HG03196 (cell line): ENCODE results near the gene VDAC1.

Source experiments
- ATAC-seq: cut with Tn5 transposase; IDR thresholded peaks from one replicate; pipeline ENCODE4 v1.9.1; 2021; ENCODE audit not compliant: unreplicated experiment

VDAC1 gene

DNA sequence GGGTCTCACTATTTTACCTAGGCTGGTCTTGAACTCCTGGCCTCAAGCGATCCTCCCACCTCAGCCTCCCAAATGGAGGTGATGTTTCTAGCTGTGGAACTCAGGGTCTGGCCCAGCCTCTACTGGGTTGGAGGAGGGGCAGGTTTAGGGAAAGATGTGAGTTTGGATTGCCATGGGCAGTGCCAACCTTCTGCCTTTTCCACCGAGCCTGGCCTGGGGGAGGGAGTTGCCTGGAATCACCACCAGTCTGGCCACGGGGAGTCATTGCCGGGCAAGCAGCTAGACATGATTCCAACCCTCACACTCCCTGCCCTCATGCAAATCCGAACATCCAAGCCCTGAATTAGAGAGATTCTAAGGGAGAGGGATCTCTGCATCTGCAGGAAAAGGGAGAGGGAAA, 21.0 kb upstream of the VDAC1 start:
- no peak for ATAC-seq

DNA sequence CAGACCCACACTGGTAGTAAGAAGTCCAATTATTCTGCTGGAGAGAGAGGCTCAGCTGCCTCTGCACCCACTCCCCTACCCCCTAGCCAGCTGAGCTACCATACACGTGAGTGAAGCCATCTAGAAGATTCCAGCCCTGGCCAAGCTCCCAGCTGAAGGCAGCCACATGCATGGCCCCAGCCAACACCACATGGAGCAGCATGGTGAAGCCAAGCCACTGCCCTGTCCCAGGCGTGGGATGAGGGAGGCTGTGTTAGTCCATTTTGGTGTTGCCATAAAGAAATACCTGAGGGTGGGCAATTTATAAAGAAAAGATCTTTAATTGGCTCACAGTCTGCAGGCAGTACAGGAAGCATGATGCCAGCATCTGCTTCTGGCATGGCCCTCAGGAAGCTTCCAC, 20.0 kb upstream of the VDAC1 start:
- ATAC-seq: no peak

DNA sequence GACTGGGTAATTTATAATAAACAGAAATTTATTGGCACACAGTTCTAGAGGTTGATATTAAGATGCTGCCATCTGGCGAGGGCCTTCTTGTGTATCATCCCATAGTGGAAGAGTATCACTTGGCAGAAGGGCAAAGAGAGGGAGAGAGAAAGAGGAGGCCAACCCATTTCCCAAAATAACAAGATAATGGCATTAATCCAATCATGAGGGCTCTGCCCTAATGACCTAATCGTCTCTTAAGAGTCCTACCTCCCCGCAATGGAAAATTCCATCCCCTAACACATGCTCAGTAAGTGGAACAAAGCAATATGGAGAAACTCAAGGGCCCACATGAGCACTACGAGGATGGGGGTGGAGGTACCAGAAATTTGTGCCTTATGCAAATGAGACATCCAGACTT, 17.6 kb upstream of the VDAC1 start:
- no peak for ATAC-seq

DNA sequence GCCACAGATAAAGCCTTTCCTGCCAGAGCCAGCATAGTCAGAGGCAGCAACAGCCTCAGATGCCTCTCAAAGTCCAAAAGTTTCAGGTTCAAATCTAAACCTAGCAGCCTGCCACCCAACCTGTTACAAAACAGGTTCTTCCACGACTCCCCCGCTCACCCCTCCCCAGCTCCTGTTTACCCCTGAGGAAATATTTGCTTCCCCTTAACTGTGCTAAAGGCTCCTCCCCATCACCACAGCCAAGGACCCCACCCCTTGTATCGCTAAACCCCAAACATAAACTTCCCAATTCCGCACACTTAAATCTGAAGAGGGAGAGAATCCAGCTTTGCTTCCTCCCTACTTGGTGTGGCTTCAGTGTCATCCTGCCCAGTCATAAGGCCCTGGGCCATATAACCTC, 15.4 kb upstream of the VDAC1 start:
- no peak for ATAC-seq

DNA sequence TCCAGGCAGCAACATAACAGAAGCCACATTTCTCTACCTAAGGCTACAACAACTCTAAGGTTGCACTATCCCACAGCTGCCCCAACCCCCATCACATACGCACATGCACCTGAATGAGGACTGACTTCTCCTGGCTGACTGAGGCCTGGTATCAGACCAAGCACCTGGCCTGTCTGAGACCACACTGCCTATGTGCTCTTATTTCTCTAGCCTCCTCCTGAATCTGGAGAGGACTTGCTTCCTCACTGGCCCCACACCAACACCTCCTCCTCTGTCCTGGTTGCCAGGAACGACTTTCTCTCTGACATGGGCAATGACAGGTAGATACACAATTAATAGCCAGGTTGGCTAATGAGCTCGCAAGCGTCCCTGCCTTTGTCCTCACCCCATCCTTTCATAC, 14.9 kb upstream of the VDAC1 start:
- ATAC-seq: no peak

DNA sequence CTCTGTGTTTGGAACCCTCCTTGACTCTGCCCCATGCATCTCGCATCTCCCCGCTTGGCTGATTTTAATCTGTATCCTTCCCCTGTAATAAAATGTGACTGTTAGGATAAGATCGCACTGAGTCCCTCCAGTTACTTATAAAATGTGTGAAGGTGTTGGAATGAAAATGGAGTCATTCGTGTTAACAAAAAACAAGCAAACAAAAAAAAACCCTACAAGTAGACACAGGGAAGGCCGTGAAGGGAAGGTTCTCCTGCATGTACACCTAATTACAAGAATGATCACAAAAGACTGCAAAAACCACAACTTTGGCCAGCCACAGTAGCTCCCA, 14.2 kb upstream of the VDAC1 start:
- ATAC-seq: no peak

DNA sequence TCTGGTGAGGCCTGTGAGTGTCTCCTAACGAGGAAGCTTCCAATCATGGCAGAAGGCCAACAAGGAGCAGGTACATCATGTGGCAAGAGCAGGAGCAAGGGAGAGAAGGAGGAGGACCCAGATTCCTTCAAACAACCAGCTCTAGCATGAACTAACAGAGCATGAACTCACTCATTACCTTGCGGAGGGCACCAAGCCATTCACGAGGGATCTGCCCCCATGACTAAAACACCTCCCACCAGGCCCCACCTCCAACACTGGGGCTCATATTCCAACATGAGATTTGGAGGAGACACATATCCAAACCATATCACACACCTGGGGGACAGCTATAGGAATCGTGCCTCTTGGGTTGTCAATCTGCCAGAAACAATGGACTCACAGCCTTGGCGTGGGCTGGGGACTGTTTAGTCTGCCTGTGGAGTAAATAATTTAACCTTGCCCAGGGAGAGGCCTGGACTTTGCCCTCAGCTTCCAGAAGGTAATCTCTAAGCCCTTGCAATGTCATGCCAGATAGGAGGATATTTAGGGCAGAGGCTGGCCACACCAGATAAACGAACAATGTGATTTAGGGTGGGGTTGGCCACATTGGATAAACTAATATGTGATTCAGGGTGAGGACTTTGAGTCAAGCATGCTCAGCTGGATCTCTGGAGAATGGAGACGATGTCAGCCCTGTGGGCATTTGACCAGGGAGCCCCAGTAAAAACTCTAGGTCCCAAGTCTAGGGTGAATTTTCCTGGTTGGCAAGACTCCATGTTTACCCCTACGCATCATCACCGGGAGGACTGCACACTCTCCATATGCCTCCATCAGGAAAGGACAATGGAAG, 13.6 kb upstream of the VDAC1 start:
- no peak for ATAC-seq

DNA sequence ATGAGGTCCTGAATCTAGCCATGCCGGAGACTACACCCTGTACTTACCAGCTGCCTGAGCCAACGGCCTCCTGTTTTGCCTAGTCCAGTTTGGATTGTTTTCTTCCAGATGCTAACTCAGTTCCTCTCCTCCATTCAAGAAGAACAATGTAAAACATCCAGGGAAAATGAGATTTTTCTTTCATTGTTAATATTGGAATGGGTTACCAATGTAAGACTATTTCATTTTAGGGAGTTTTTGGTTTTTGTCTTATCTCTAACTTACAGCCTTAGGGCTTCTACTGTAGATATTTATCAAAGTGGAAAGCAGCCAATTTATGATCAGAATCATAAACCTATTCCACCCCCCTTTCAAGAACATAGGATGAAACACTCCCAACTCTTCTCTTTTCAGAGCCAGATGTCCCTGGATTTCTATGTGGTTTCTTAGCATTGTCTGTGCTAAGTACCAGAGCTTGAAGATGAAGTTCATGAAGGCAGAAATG, 3.5 kb upstream of the VDAC1 start:
- ATAC-seq: no peak

DNA sequence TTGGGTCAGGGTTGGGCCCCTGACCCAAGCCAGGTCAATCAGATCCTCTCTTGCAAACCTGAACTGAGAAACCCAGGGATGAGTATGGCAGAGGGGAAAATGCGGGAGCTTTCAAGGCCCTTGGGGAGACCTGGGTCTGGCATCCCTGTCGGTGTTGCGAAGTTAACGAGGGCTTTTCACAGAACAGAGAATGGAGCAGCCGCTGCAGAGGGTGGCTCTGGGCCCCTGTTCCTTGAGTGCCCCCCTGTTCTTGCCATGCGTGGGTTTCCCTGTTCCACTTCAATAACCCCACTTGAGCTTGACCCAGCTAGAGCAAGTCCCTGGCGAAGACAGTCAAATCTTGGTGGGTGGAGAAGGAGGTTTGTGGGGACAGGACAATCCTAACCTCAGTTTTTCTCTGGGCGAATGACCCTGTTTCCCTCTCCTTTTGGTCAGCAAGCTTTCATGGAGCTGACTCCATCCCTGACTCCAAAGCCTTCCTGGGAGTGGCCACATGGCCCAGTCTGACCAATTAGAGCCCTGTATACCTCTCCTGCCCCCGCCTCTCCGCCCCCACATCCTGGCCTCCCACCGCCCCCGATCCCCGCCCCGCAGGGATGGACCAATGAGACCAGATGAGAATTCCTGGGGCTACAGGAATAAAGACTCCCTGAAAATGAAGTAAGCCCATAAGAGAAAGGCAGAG, 2.9 kb upstream of the VDAC1 start:
- no peak for ATAC-seq

DNA sequence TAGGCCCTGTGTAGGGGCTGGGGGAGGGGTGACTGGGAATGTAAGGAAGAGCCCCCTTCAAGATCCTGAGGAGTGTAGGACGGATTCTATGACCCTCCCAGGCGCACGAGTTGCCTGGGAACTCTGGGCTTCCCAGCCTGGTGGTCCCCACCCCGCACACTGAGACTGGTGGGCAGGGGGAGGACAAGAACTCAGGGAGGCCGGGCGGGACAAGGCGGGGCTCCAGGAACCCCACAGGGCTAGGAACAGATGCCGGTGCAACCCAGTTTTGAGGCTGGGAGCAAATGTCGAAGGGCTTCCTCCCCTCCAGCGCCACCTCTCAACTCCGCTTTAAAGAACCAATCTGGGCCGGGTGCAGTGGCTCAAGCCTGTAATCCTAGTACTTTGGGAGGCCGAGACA, 1.3 kb upstream of the VDAC1 start:
- no peak for ATAC-seq

DNA sequence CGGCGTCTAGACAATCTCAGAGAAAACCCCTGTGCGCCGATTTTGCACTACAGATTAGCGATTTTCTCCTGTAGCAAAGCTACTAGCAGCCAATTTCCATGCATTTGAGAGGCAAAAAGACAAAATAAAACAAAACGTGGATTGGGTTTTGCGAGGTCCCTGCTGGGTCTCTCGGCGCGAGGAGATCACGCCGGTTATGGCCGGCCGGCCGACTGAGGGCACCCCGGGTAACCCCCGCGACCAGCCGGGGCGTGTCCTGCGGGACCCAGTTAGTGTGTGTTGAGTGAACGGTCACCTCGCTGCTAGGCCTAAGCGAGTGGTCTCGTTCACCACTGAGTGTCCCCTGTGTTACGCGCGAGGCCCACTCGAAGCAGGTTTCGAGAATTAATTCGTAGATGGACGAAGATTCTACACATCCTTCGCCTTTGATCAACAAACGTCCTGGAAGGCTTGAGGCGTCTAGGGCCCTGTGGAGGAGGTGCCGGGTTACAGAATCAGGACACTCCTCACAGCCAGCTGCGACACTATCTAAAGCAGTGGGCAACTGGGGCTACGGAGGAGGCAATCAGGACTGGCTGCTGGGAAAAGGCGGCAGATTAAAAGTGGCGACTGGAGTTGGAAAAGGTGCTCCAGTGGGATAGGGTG, 764 bp upstream of the VDAC1 start:
- ATAC-seq: no peak

DNA sequence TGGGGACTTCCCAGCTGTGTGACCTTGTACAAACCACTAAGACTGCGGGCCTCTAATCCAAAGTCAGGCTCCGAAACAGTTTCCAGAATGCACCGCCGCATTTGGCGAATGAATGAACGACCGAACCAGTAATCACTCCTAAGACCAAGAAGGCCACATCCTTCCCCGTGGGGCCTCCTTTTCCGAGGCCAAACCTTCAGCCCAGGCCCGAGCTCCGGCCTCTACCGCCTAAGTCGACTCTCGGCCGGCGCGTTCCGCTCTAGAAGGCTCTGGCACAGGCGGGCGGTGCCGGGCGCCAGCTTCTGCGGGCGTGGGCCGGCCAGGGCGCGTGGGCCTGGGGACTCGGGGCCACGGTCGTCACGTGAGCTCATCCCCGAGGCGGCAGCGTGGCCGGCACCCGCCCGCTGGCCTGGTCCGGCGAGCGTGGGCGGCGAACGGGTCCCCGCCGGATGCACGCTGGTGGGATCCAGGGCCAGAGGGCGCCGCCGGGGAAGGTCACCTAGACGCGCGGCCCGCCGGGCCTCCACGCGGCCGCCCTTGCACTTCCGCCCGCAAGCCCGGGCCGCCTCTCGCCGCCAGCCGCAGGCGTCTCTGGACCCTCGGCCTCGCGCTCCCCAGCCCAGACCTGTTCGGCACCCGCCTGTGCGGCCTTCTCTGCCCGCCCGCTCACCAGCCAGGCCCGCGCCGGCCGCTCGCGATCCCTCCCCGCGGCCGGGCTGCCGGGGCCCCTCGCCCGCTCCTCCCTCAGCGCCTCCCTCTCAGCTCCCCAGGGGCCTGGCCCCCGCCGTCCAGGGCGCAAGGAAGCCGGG, 754 bp downstream of the VDAC1 start:
- ATAC-seq: peak; percentile 40

DNA sequence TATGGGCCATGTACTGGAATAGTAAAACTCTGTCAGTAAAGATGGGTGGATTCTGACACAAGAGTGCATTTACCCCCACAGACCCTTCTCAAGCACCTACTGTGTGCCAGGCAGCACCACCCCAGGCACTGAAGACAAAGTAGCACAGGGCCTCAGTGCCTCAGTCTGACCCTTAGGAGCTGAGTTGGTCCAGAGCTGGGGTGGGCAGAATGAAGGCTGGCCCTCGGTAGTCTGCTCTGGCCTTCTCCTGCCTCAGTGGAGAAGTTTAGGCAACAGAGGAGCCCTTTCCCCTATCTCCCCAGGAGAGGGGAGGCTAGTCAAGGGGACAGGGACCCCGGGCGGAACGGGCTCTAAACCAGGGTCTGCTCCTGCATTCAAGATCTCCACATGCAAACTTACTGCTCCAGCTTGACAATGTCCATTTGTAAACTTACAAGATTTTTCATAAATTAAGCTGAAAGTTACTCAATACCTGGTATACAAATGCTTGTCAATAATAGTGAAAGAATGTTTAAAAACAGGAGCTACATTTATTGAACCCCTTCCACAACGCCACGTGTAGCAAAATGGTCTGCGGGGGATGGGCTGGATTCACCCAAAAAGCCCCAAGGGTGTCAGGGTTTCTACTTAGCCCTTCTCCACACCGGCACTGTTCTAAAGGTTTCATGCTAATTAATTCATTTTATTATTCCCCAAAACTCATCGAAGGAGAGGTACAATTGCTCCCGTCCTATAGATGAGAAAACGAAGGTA, 1.5 kb downstream of the VDAC1 start:
- no peak for ATAC-seq

DNA sequence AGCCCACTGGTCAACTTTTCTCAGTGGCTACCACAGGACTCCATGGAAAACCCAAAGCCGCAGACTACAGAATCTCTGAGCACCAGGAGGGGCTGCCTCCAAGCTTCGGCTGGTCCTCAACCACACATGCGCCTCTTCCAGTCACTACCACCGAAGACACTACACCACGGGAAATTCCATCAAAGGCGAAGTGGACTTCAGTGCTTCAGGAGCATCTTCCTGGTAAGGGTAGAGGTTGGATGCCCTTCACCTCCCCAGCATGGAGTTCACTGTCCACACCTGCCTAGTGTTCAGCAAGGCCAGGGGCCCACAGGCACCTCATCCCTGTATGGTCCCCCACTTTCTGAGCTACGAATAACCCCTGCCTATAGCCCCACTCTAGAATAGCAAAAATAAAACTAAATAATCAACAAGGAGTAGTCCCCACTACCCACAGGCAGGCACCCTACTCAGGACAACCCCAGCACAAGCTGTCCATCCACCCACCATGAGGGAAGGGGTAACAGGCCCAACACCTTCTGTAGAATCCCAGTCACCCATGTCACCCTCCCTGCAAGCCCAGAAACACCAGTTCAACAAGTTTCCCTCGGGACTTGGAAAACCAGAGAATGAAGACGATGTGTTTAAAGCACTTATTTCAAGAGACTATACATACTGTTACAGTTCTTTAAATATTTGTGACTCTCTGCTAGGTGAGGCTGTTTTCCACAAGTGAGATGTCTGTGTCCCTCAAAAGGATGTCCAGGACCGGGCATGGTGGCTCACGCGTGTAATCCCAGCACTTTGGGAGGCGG, 2.6 kb downstream of the VDAC1 start:
- no peak for ATAC-seq

DNA sequence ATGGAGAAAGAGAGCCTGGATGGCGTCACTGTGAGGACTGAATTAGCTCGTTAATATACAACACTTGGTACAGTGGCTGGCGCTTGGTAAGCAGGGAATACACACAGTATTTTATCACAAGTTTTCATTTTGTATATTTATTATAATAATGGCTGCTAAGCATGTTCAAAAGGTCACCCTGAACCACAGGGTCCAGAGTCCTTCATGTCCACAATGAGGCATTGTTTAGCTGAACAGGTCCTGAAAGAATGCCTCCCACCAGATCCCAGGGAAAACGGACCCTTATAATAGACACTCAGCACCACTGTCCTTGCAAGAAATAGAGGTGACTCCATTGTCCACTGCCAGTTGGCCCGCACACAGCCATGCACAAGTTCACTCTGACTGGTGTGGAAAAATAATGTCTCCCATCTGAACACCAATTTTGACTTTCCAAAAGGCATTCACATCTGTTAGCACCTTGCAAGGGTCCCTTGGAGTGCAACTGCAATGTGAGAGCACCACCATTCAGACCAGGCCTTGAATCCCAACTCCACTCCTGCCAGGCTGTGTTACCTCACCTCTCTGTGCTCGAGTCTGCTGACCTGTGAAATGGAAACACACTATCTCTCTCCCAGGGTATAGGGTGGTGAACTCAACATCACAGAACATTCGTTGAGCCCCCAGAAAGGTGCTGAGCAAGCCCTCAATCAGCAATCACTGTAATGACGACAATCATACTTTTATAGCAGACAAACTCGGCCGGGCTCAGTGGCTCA, 3.9 kb downstream of the VDAC1 start:
- ATAC-seq: no peak

DNA sequence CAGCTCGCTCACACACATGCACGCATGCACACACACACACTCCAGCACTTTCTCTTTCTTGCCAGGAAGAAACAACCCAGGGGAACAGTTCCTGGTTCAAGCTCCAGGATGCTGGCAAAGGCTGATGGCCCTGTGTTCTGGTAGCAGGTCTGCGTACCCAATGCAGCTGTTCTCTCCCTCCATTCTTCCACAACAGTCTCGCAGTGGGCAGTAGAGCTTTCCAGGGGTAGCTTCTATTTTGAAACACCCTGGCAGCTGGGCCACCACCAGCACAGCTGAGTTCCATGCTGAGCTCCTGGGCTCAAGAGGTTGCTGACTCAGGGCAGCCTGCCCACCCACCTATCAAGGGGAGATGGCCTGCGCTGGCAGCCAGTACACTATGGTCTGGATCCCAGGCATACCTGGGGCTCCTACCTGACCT, 4.7 kb downstream of the VDAC1 start:
- no peak for ATAC-seq

DNA sequence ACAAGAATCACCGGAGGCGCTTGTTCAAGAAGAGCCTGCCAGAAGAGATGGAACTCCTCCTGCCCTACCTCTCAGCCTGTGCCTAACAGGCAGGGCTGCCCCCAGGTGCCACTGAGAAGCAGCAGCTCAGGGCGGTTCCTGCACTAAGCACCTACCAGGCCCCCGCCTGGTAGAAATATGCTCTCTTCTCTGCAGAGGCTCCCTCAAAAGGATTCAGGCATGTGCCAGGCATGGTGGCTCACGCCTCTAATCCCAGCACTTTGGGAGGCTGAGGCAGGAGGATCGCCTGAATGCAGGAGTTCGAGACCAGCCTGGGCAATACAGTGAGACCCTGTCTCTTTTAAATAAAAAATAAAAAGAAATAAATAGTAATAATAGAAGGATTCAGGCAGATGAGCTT, 6.0 kb downstream of the VDAC1 start:
- no peak for ATAC-seq

DNA sequence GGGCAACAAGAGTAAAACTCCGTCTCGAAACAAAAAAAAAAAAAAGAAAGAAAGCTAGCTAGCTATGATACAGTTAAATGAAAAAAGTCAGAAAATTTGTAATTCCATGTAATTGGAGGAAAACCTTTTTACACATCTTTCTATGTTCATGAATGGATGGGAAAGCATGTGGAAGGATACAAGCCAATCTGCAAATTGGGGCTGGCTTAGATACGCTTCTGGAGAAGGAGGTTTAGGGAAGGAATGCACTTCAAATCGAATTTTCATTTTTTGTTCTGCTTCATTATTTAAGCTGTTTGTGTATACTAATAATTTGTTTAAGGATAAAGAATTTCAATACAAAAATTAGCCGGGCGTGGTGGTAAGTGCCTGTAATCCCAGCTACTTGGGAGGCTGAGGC, 6.7 kb downstream of the VDAC1 start:
- ATAC-seq: no peak

DNA sequence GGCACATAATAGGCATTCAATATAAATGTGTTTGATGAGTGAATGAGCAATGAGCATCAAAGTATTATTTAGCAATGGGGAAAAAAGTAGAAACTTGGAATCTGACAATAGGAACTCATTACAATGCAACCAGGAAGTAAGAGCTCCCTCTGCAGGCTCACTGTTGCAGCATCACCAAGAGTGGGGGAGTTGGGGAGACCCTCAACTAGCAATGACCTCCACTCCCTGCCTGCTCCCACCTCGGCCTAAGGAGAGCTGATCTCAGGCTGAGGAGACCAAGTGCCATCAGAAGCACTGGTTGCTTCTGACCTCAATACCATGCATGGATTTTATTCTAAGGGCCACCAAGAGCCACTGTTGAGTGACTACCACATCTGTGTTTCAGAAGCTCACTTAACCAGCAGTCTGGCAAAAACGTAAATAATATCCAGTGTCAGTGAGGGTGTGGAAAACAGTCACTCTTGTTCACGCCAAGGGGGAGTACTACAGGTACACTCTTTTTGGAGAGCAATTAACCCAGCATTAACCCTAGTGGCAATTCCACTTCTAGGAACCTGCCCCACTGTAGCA, 8.0 kb downstream of the VDAC1 start:
- ATAC-seq: no peak
